ENCODE data around the gene IFNA5.

IFNA5 gene

DNA sequence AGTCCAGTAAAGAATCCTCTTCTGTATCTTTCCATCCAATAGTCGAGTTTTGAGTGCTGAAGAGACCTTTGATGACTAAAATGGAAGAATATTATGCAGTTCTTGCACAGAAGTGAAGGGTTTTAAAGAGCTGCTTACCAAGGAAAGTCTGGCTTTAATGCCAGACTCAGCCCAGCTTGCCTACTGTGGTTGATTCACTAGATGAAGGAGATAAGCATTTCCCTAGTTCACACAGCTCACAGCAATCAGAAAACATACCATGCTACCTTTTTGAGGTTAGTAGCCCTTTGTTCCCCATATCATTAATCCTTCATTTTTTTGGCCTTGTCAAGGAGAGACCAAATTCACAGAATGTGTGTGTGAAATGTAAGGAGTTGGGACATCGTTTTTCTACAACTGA, 15.3 kb downstream of the IFNA5 start:
- Histone ChIP-seq H2AFZ (ENCODE audit: low read length, unreplicated experiment) (no peak overlapping the region), H3K27me3 (ENCODE audit: insufficient read depth, low read length) (peaks cover 60% of the 10 kb centered on the region), H3K36me3 (ENCODE audit: insufficient read depth, low read length) (no peaks in the 10 kb centered on the region), H3K4me3 (ENCODE audit: low read depth, low read length) (no peak overlapping the region), H3K27ac (ENCODE audit: low read depth, low read length) (no peak overlapping the region), H3K79me2 (ENCODE audit: control insufficient read depth, insufficient read depth, low read length, unreplicated experiment) (no peaks in the 10 kb centered on the region), H3K4me1 (ENCODE audit: control insufficient read depth, insufficient read depth, low read length, unreplicated experiment) (peaks cover 12% of the 10 kb centered on the region)

DNA sequence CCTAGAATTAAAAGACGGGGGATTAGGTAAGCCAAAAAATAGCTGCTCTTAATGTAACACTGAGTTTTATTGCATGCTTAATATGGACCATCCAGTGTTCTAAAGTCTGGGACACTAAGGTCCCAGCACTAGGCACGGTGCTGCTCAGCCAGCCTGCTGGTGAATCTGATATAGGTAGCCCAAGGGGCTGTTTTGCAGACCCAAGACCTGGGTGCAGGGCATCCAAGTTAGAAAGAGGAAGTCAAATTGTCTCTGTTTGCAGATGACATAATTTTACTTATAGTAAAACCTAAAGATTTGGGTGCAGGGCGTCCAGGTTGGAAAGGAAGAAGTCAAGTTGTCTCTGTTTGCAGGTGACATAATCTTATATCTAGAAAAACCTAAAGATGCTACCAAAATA, 17.8 kb downstream of the IFNA5 start:
- H3K4me3 ChIP-seq (ENCODE audit: low read depth, low read length): no peak overlapping the region
- no peak overlapping the region for H2AFZ ChIP-seq (ENCODE audit: low read length, unreplicated experiment)
- no peaks in the 10 kb centered on the region for H3K36me3 ChIP-seq (ENCODE audit: insufficient read depth, low read length)
- H3K27ac ChIP-seq (ENCODE audit: low read depth, low read length): no peak overlapping the region
- H3K79me2 ChIP-seq (ENCODE audit: control insufficient read depth, insufficient read depth, low read length, unreplicated experiment): no peaks in the 10 kb centered on the region
- peaks cover 70% of the 10 kb centered on the region for H3K27me3 ChIP-seq (ENCODE audit: insufficient read depth, low read length)
- H3K4me1 ChIP-seq (ENCODE audit: control insufficient read depth, insufficient read depth, low read length, unreplicated experiment): no peaks in the 10 kb centered on the region

DNA sequence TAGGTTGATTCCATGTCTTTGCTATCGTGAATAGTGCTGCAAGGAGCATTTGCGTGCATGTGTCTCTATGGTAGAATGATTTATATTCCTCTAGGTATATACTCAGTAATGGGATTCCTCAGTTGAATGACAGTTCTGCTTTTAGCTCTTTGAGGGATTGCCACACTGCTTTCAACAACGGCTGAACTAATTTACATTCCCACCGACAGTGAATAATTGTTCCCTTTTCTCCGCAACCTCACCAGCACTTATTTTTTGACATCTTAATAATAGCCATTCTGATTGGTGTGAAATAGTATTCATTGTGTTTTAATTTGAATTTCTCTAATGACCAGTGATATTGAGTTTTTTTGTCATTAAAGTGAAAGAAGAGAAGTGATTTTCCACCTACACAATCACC, 18.5 kb downstream of the IFNA5 start:
- H2AFZ ChIP-seq (ENCODE audit: low read length, unreplicated experiment): no peak overlapping the region
- no peaks in the 10 kb centered on the region for H3K36me3 ChIP-seq (ENCODE audit: insufficient read depth, low read length)
- H3K27ac ChIP-seq (ENCODE audit: low read depth, low read length): no peak overlapping the region
- no peaks in the 10 kb centered on the region for H3K4me1 ChIP-seq (ENCODE audit: control insufficient read depth, insufficient read depth, low read length, unreplicated experiment)
- H3K79me2 ChIP-seq (ENCODE audit: control insufficient read depth, insufficient read depth, low read length, unreplicated experiment): no peaks in the 10 kb centered on the region
- H3K27me3 ChIP-seq (ENCODE audit: insufficient read depth, low read length): peaks cover 77% of the 10 kb centered on the region
- no peak overlapping the region for H3K4me3 ChIP-seq (ENCODE audit: low read depth, low read length)

DNA sequence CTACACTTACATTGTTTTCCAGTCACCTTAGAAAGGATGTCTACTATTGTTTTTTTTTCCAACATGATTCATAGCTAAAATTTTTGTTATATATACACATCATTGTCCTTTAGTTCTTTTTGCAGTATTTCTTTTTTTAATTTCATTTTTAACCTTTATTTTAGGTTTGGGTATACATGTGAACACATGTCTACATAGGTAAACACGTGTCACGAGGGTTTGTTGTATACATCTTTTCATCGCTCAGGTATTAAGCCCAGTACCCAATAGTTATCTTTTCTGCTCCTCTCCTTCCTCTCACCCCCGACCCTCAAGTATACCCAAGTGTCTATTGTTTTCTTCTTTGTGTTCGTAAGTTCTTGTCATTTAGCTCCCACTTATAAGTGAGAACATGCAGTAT, 19.0 kb downstream of the IFNA5 start:
- H3K4me1 ChIP-seq (ENCODE audit: control insufficient read depth, insufficient read depth, low read length, unreplicated experiment): no peaks in the 10 kb centered on the region
- no peak overlapping the region for H3K27ac ChIP-seq (ENCODE audit: low read depth, low read length)
- H2AFZ ChIP-seq (ENCODE audit: low read length, unreplicated experiment): no peak overlapping the region
- H3K27me3 ChIP-seq (ENCODE audit: insufficient read depth, low read length): peaks cover 82% of the 10 kb centered on the region
- H3K36me3 ChIP-seq (ENCODE audit: insufficient read depth, low read length): no peaks in the 10 kb centered on the region
- H3K4me3 ChIP-seq (ENCODE audit: low read depth, low read length): no peak overlapping the region
- no peaks in the 10 kb centered on the region for H3K79me2 ChIP-seq (ENCODE audit: control insufficient read depth, insufficient read depth, low read length, unreplicated experiment)

DNA sequence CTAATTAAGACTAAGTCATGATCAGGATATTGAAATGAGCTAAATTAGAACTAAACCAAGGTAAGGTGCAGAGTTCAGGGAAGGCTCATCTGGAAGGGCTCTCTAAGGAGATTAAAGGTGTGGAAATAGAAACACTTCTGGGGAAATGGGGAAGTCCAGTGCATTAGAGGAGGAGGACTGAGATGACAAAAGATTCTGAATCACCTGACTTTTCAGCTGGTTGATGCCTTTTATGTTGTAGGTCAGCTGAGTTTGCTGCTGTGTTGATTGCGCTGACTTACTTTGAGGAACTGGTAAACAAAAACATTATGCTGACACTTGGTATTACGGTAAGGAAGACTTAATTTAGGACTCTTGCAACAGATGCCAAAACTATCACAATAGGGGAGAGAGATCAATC, 23.8 kb downstream of the IFNA5 start:
- Histone ChIP-seq H3K27me3 (ENCODE audit: insufficient read depth, low read length) (peaks cover 89% of the 10 kb centered on the region), H3K27ac (ENCODE audit: low read depth, low read length) (no peak overlapping the region), H3K79me2 (ENCODE audit: control insufficient read depth, insufficient read depth, low read length, unreplicated experiment) (no peaks in the 10 kb centered on the region), H3K4me1 (ENCODE audit: control insufficient read depth, insufficient read depth, low read length, unreplicated experiment) (no peaks in the 10 kb centered on the region), H3K36me3 (ENCODE audit: insufficient read depth, low read length) (no peaks in the 10 kb centered on the region), H2AFZ (ENCODE audit: low read length, unreplicated experiment) (no peak overlapping the region), H3K4me3 (ENCODE audit: low read depth, low read length) (no peak overlapping the region)

DNA sequence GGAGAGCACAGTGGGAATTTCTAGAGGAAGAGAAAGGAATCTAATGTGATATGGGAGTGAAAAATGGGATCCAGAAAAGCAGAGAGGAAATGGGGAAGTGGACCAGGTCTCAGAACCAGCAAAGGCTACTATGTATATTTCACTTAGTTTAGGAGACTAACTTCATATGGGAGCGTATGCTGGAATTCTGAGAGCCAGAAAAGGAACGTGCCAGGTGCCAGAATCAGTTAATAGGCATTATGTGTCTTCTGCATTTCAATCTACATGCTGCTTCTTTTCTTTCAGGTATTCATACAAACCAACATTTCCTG, 36.8 kb downstream of the IFNA5 start:
- Histone ChIP-seq H3K27ac (ENCODE audit: low read depth, low read length) (no peak overlapping the region), H3K79me2 (ENCODE audit: control insufficient read depth, insufficient read depth, low read length, unreplicated experiment) (no peaks in the 10 kb centered on the region), H3K4me1 (ENCODE audit: control insufficient read depth, insufficient read depth, low read length, unreplicated experiment) (no peaks in the 10 kb centered on the region), H2AFZ (ENCODE audit: low read length, unreplicated experiment) (no peak overlapping the region), H3K27me3 (ENCODE audit: insufficient read depth, low read length) (peaks cover 77% of the 10 kb centered on the region), H3K36me3 (ENCODE audit: insufficient read depth, low read length) (no peaks in the 10 kb centered on the region), H3K4me3 (ENCODE audit: low read depth, low read length) (no peak overlapping the region)

DNA sequence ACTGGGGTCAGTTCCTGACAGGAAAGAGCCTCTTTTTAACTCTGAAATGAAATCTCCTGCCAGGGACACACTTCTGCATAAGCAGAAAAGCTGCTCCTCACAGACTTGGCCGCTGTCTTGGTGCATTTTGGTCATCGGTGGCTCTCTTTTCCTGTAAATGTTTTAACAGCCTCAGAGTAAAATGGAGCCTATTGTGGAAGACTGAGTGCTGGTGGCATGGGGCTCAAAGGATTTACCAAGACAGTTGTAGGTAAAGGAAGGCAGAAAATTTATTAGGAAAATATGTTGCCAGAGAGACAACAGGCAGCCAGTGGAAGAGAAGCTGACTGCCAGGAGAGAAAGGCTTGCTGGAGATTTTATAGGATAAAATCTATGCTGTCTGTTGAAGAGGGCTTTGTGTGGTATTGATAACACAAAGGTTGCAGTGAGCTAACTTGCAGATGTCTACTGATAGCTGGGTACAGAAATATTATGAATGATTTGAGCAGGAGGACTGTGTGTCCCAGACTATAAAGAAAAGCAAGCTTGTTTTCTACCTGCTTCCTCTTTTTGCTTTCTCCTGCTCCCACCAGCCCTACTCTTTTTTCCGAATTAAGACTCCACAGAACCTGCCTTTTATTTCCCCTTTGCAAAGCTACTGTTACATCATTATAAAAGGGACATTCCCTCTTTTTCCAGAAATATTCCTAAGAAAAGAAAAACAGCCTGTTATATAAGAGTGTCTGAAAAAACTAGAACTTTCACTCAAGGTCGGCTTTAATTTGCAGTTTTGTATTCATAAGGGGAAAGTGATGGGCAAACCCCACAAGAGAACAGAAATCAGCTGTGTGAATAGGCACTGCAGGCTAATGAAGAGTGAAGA, 37.4 kb downstream of the IFNA5 start:
- H3K4me3 ChIP-seq (ENCODE audit: low read depth, low read length): no peak overlapping the region
- no peaks in the 10 kb centered on the region for H3K36me3 ChIP-seq (ENCODE audit: insufficient read depth, low read length)
- H2AFZ ChIP-seq (ENCODE audit: low read length, unreplicated experiment): no peak overlapping the region
- no peak overlapping the region for H3K27ac ChIP-seq (ENCODE audit: low read depth, low read length)
- peaks cover 81% of the 10 kb centered on the region for H3K27me3 ChIP-seq (ENCODE audit: insufficient read depth, low read length)
- H3K4me1 ChIP-seq (ENCODE audit: control insufficient read depth, insufficient read depth, low read length, unreplicated experiment): no peaks in the 10 kb centered on the region
- H3K79me2 ChIP-seq (ENCODE audit: control insufficient read depth, insufficient read depth, low read length, unreplicated experiment): no peaks in the 10 kb centered on the region

DNA sequence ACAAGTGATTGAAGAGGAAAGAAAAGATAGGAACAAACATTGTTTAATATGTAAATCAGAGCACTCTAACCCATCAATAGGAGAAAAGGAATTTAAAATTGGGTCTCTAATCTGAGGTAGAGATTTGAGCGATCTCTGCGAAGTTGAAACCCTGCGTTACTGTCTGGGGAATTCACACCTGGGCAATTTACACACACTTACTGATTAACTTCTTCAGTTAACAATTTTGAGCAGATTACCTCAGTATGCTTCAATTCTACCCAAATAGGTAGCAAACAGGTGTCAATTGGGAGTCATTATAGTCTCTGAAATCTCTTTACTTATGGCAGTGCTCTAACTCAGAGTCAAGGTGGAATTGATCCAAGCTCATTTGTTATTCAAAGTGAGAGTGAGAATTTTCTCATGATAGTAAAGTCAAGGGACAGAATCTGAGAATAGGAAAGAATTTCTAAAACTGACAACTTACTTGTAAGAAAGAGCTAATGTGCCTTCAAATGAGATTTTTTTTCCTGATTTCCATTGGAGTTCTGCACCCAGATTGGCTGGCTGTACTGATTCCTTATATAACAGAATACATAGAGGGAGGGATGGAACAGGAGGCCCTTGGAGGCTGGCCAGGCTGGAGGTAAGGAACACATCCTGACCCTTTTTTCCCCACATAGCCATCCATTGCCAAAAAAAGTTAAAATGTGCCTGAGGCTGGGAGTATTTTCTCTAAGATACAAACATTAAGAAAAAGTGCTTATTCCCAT, 38.2 kb downstream of the IFNA5 start:
- Histone ChIP-seq H3K79me2 (ENCODE audit: control insufficient read depth, insufficient read depth, low read length, unreplicated experiment) (no peaks in the 10 kb centered on the region), H3K27me3 (ENCODE audit: insufficient read depth, low read length) (peaks cover 88% of the 10 kb centered on the region), H3K4me3 (ENCODE audit: low read depth, low read length) (no peak overlapping the region)

DNA sequence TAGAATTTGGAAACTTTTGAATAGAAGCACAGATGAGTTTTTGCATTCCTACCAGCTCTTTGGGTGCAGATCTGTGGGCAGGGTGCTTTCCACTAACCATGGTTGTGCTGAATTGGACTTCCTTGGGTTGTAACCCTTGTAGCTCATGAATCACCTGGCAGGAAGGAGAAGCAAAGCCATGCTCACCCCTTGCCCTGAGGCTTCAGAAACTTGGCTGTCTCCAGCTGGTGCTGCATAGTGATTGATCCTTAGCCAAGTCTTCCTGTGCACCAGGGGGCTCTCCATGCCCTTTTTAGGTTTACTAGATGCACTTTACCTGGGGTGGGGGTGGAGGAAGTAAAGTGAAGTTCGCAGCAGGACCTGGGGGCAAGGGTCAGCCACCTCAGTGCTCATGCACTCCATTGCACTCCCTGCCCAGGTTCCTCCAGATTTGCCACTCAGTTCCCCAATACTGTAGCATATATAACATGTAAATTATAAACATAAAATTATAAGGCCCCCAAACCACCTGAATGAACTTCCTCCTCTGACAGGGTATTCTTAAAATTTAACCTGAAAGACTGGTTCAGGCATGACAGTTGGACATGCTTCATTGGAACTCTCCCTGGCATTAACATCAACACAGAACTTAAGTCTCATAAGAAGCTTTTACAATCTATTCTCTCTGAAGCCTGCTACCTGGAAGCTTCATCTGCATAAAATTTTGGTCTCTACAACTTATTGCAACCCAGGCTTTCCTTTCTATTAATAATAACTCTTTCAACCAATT, 39.5 kb downstream of the IFNA5 start:
- Histone ChIP-seq H3K27ac (ENCODE audit: low read depth, low read length) (no peak overlapping the region), H3K27me3 (ENCODE audit: insufficient read depth, low read length) (peaks cover 87% of the 10 kb centered on the region), H3K4me1 (ENCODE audit: control insufficient read depth, insufficient read depth, low read length, unreplicated experiment) (no peaks in the 10 kb centered on the region), H3K4me3 (ENCODE audit: low read depth, low read length) (no peak overlapping the region), H3K79me2 (ENCODE audit: control insufficient read depth, insufficient read depth, low read length, unreplicated experiment) (no peaks in the 10 kb centered on the region), H3K36me3 (ENCODE audit: insufficient read depth, low read length) (no peaks in the 10 kb centered on the region), H2AFZ (ENCODE audit: low read length, unreplicated experiment) (no peak overlapping the region)

More for the DNA sequence above, 38.2 kb downstream of the IFNA5 start:
- Histone ChIP-seq H3K36me3 (ENCODE audit: insufficient read depth, low read length) (no peaks in the 10 kb centered on the region), H3K4me1 (ENCODE audit: control insufficient read depth, insufficient read depth, low read length, unreplicated experiment) (no peaks in the 10 kb centered on the region), H2AFZ (ENCODE audit: low read length, unreplicated experiment) (no peak overlapping the region), H3K27ac (ENCODE audit: low read depth, low read length) (no peak overlapping the region)

DNA sequence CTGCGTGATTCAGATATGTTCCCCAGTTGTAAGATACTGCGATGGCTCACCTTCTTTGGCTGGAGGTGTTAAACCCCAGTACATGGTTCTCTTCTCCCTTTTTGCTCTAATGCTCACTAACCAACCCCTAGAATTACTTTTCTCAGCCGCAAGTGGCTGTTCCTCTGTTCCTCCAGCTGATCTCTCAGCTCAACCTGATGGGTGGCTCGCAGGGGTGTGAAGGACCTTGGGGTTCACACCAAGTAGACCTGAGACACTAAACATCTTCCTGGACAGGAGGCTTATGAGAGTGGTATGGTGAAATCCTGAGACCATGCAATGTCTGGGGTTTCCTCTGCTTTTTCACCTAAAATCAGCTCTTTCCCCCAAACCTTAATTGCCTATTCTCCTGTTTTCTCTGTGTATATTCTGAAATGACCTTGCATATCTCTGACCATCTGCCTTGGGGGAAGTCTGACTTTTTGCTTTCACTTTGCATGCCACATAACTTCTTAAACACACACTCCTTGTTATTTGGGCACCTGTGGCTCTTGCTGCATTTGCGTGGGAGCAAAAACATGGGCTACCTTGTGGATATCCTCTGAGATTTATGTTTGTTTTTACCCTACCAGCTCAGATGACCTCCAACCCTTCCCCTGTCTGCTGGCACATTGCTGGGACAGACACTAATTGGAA, 49.4 kb downstream of the IFNA5 start:
- H3K4me1 ChIP-seq (ENCODE audit: control insufficient read depth, insufficient read depth, low read length, unreplicated experiment): no peaks in the 10 kb centered on the region
- no peak overlapping the region for H3K4me3 ChIP-seq (ENCODE audit: low read depth, low read length)
- H3K27ac ChIP-seq (ENCODE audit: low read depth, low read length): no peak overlapping the region
- H3K79me2 ChIP-seq (ENCODE audit: control insufficient read depth, insufficient read depth, low read length, unreplicated experiment): no peaks in the 10 kb centered on the region
- no peak overlapping the region for H2AFZ ChIP-seq (ENCODE audit: low read length, unreplicated experiment)
- no peaks in the 10 kb centered on the region for H3K36me3 ChIP-seq (ENCODE audit: insufficient read depth, low read length)
- H3K27me3 ChIP-seq (ENCODE audit: insufficient read depth, low read length): peaks cover 57% of the 10 kb centered on the region
